Left lobe of liver (tissue), 2 donors: ENCODE data around the gene CEP85. TPM values are rescaled to one million over a fixed set of nuclear protein-coding genes. Genes with fewer than 3 reads are reported as not detected.
A peak's percentile ranks its signal among the peaks of the same experiment; 100 is the strongest.
"Not testable (repeated sequence)": the region's sequence is repeated elsewhere in the genome, so short reads cannot be mapped to it uniquely, and the experiment has no call there.

Source experiments
- ATAC-seq: fragments of 200-7000 bp; cut with Tn5 transposase; one replicate; pipeline ENCODE4 v1.9.1; 2020; ENCODE audit warnings: mild to moderate bottlenecking, moderate library complexity
- DNase-seq: peaks from one replicate; pipeline ENCODE4 v3.0.0-alpha.2; 2020; ENCODE audit warnings: low spot score
- total RNA-seq: library from RNA; stranded (reverse); gene quantifications from one replicate; pipeline ENCODE4 v1.2.1, GENCODE V29; 2021
- donor health status: DM: no; HTN: no; CAD: no; lungs with moderate emphysema.
- donor health status: DM: no; HTN: yes; CAD: no.

CEP85 gene
- total RNA-seq, 1 donor from 2014 or later: 5.5 TPM

DNA sequence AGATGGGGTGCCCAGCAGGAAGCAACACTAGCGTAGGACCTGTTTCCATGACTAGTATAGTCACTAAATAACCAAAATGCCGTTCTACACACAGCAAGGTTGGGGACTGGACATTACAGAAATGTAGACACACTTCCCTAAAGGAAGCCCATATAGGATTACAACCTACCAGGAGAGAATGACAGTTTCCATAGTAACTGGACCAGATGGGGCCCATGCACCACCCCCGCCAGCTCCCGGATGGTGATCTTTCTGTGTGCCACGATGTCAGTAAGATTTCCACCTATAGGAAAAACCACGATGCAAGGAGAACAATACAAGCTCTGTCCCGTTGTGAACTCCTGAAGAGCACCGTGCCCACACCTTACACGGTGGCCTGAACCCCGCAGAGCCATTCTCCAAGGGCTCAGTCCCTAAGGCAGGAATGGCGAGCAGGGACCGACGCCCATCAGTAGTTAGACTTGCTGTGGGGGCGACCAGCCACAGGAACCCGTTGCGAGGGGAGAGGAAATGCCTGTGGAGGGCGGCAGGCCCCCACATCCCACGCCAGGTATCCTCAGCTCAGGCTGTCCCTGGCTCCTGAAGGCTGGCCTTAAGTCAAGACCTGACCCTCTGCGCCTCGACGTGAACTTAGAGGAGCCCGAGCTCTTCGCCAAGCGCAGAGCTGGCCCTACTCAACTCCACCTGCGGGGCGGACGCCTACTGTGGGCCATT, 13.6 kb upstream of the CEP85 start:
- no peak for ATAC-seq

DNA sequence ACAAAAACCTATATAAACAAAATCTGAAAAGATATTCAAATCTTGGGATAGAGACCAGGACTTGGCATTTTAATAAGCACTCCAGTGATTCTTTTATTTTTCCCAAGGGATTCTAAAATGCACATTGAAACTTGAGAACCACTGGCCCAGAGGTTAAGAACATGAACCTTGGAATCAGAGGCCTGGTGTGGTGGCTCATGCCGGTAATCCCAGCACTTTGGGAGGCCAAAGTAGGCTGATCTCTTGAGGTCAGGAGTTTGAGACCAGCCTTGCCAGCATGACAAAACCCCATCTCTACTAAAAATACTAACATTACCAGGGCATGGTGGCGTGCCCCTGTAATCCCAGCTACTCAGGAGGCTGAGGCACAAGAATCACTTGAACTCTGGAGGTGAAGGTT, 12.9 kb upstream of the CEP85 start:
- ATAC-seq (no peak), DNase-seq (no peak)

More for the DNA sequence above, 13.6 kb upstream of the CEP85 start:
- no peak for DNase-seq

DNA sequence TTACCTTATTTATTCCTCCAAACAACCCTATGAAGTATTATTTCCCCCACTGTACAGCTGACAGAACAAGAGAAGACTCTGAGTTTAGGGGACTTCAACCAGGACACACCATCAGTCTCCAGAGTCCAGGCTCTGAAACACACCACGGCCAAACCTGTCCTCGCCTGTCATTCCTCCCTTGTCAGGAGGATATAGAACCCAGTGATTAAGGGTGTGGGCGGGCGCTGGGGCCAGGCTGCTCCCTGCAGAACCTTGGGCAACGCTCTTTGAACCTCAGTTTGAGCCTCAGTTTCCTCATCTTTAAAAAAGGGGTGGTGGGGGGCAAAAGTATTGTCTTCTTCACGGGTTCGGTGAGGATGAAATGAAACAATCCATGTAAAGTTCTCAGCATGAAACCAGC, 9.4 kb upstream of the CEP85 start:
- DNase-seq (no peak), ATAC-seq (no peak)

DNA sequence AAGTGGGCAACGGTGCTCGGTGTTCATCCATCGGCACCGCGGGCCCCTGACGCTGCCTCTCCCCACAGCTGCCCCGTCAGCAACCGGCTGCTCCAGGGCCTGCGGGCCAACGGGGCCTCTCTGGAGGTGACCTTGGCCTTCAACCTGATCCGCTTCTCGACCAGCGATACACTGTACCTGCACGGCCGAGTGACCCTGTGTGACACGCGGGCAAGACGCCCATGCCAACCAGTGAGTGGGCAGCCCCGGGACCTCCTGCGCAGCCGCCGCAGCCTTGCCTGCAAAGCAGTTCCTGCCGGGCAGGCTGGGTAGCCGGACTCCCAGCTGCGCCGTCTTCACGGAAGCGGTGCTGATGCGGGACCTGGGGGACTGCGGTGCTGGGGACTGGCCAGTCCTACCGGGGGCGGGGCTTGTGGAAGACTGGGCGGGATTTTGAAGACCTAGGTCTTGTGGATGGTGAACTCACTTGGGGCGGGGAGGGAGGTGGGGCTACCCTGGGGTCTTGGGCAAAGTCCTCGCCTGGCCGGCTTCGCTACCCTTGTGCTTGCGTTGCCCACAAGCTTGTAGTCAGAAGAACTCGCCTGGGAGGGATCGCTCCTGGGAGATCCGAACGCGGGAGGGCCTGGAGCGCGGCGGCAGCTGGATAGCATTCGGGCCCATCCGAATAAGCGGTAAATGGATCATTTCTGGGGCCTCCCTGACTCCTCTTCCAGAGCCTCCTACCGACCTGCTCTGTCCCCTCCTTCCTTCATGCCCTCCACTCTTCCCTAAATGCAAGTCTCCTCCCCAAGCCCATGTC, 8.8 kb upstream of the CEP85 start:
- ATAC-seq: peak; percentile 95
- peak; percentile 95 for DNase-seq

DNA sequence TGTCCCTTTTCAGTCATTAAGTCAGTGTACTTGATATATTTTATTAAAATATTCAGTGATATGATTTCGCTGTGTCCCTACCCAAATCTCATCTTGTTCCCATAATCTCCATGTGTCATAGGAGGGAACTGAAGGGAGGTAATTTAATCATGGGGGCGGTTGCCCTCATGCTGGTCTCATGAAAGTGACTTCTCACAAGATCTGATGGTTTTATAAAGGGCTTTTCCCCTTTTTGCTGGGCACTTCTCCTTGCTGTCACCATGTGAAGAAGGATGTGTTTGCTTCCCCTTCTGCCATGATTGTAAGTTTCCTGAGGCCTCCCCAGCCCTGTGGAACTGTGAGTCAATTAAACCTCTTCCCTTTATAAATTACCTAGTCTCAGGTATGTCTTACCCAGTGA, 3.3 kb upstream of the CEP85 start:
- ATAC-seq, DNase-seq: not testable (repeated sequence)

DNA sequence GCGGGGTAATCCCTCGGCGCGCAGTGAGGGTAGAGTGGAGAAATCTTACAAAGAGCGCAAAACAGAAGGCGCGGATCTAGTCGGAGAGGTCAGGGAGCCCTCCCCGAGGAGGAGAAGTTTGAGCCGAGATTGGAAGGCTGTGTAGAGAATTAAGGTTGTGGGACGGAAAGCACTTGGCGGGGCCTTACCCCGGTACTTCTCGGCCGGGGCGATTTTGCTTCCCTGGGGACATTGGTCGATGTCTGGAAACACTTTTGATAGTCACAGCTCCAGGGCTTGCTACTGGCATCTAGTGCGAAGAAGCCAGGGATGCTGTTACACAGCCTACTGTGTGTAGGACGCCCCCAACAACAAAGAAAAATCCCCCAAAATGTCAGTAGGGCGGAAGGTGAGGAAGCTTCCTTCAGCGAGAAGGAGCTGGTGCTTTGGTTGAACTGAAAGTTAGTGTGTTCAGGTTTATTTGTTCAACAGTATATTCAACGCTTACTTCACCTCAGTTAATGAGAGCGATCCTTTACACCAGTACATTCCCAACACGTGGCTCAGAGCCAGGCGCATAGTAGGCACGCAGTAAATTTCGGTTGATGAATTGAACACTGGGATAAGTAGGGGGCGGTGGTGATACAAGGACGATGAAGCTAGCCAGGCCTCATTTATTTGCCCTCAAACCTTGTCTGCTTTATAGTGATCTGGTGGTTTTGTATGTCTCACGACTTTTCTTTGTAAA, 807 bp downstream of the CEP85 start:
- ATAC-seq (peak; percentile 3), DNase-seq (no peak)

DNA sequence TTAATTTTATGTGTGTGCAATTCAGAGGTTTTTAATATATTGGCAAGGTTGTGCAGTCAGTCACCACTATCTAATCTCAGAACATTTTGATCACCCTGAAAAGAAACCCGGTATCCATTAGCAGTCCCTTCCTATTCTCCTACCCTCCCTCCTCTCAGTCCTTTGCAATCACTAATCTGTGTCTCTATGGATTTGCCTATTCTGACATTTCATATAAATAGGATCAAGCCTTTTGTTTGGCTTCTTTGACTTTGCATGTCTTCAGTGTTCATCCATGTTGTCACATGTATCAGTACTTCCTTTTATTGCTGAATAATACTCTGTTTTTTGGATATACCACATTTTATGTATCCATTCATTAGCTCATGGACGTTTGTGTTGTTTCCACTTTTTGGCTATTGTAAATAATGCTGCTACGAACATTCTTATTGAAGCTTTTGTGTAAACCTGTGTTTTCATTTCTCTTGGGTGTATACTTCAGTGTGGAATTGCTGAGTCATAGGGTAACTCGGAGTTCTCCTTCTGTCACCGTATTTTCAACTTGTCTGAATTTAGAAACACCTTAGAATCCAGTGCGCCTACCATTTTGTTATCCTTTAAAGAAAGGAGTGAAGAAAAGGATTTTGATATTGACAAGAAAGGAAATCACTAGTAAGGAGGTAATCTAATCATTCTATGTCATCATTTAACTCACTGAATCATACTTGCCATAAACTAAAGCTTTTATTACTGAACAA, 3.4 kb downstream of the CEP85 start:
- DNase-seq: no peak
- no peak for ATAC-seq

DNA sequence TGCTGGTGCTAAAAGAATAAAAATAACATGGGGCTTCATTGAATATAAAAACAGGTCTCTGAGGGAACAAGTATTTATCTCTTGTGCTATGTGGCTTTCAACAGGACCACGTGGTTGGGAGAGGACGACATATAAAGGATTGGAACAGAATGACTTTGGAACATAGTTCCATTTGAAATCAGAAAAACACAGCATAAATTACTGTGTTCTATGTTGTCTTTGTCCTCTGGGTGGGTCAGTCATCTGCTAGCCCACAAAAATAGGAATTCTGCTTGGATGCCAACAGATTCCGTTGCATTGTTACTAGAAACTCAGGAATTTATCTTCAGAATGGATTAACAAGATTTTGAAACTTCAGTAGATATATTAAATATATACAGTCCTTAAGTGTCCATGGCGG, 5.9 kb downstream of the CEP85 start:
- ATAC-seq (no peak), DNase-seq (no peak)

DNA sequence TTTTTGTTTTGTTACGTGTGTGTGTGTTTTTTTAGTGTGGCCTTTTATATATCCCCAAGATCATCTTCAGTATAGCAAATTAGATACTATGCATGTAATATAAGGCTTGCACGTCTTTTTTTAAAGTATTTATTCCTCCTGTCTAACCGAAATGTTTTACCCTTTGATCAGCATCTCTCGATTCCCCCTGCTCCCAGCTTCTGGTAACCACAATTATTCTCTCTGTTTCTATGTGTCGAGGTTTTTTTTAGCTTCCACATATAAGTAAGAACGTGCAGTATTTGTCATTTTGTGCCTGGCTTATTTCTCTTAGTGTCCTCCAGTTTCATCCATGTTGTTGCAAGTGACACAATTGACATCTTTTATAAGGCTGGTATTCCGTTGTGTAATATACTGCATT, 18.7 kb downstream of the CEP85 start:
- ATAC-seq: no peak
- no peak for DNase-seq

DNA sequence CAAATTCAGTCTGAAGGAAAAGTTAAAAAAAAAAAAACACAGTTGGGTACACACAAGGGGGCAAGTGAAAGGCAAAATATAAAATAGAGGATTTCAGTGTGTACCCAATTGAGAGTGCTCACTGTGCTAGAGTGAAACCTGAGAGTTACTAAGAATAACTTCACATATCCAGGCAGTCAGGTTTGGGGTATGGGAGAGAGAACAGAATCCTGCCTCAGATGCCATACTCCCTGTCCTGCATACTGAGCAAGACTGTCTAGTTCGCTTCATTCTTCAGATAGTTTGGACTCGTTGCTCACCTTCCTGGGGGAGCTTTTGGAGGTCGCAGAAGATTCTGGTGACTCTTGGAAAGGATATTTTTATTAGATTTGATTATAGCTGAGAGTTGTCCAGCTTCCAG, 20.4 kb downstream of the CEP85 start:
- ATAC-seq (no peak), DNase-seq (no peak)

DNA sequence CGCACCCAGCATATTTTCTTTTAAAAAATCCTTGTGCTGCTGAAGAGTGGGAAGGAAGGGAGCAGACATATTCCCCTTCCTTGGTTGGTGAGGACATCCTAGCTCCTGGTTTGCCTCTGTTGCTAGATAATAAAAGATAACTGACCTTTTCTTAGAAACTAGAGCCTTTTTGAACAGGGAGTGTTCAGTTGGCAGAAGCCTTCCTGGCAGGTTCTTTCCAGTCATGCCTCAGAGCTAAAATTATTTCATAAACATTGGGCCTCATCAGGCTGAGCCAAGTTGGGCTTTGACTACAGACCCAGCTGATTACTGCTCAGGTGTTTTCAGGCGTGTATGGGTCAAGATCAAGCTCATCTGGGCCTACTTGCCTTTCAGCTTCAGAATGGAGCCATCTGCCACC, 23.2 kb downstream of the CEP85 start:
- no peak for ATAC-seq
- DNase-seq: no peak

DNA sequence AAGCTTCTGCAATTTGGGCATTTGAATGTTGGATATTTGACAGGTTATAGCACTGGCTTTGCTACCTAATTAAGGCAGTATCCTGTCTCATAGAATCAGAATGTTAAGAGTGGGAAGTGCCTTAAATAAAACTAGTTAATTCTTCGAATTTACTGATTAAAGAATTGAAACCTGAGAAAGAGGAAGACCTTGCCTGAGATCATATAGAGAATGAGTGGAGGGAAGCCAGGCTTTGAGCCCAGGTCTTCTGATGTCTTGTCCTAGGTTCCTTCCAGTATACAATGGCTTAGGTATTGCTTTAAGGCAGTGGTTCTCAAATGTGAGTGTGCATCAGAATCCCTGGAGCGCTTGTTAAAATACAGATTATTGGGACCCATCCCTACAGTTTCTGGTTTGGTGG, 25.0 kb downstream of the CEP85 start:
- no peak for DNase-seq
- ATAC-seq: no peak

DNA sequence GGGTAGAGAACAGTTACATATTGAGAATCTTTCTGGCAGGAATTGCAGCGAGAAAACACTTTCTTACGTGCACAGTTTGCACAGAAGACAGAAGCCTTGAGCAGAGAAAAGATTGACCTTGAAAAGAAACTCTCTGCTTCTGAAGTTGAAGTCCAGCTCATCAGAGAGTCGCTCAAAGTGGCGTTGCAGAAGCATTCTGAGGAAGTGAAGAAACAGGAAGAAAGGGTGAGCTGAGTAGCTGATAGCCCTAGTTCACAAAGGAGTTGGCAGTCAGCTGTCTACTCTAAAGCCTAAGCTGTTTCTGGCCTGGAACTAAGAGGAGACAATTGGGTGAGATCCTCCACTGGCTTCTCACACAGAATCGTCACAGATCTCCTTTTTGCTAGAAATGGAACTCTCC, 25.6 kb downstream of the CEP85 start:
- DNase-seq (no peak), ATAC-seq (peak; percentile 23)

DNA sequence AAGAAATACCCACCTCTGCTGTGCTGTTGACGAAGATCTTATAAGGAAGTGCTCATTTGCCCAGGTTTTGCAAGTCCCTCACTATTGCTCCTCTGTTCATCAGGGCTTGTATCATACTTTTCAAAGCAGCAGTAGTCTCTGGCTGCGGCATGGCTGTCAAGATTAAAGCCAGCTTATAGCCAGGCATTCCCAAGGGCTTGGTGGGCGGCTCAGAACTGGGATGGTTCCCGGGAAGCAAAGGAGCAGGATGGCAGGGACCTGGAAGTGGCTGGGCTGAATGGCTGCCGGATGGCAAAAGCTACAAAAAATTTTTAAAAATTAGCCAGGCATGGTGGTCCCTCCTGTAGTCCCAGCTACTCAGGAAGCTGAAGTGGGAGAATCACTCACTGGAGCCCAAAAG, 29.2 kb downstream of the CEP85 start:
- ATAC-seq: no peak

DNA sequence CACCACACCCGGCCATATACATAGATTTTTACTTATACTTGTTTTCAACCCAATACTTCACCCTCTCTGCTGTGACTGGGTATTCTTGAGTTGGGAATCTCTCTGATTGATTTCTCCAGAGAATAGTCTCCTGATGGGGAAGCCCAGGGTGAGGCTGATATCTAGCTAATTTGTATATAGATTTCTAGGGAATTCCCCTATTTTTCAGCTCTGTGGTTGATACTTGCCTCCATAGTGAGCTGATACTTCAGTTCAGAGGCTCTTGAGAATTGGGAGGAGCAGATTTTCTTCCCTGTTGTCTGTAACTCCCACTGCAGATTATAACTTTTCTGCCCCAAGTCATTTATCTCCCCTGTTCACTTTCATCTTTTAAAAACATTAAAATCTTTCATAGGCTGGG, 31.4 kb downstream of the CEP85 start:
- DNase-seq (no peak), ATAC-seq (no peak)

More for the DNA sequence above, 29.2 kb downstream of the CEP85 start:
- no peak for DNase-seq

DNA sequence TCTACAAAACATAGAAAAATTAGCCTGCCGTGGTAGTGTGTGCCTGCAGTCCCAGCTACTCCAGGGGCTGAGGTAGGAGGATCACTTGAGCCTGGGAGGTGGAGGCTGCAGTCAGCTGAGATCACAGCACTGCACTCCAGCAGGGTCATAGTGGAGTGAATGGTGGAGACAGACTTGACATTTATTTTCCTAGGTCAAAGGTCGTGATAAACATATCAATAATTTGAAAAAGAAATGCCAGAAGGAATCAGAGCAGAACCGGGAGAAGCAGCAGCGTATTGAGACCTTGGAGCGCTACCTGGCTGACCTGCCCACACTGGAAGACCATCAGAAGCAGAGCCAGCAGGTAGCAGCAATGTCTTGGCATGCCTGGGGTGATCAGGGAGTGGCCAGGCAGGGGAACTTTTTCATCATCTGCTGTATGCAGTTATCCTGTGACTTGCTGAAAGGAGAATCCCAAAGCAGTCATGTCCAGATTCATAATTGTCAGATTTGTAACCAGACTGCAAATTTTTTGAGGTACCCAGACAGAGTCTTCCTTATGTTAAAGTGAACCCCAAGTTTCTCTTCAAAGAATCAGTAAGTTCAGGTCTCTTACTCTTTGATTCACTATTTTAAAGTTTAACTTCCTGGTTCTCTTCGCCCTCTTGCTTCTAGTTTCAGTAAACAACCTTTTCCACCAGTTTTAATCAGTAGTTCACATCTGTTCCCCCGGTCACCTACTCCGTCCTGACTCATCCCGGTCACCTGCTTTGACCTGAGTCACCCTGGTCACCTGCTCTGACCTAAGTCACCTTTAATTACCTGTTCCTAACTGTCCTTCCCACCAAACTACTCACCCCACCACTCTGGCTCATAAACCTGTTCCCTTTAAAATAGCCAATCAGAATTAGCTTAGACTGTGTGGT, 34.5 kb downstream of the CEP85 start:
- no peak for DNase-seq
- ATAC-seq: no peak

DNA sequence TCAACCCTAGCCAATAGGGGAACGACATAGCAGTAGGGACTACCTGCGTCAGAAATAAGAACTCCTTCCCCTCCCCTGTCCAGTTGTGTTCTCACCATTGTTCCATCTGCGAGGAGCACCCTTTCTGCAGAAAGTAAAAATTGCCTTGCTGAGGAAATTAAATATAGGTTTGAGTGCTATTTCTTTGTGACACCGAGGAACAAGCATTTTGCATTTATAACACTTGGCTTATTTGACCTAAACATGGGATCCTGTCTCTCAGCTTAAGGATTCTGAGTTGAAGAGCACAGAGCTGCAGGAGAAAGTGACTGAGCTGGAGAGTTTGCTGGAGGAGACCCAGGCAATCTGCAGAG, 35.2 kb downstream of the CEP85 start:
- DNase-seq: no peak

DNA sequence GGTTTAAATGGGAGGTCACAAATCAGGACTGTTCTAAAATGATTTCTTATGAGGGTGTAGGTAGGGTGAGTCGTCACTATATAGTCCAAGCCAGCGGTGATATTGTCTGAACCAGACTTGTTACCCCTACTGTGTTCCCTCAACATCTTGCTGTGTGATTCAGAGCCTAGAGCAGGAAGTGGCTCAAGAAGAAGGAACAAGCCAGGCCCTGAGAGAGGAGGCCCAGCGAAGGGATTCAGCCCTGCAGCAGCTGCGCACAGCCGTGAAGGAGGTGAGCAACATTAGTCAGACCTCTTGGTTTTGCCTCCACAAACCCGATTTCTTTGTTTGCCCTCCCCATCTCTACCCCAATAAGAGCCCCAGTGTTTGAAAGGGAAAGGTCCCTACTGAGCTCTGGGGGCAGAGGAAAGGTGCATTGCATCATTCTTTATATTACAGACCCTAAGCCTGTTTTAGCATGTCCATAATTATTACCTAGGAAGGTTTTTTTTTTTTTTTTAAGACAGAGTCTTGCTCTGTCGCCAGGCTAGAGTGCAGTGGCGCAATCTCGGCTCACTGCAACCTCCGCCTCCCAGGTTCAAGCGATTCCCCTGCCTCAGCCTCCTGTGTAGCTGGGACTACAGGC, 40.9 kb downstream of the CEP85 start:
- ATAC-seq (no peak), DNase-seq (no peak)

More for the DNA sequence above, 35.2 kb downstream of the CEP85 start:
- ATAC-seq: no peak

DNA sequence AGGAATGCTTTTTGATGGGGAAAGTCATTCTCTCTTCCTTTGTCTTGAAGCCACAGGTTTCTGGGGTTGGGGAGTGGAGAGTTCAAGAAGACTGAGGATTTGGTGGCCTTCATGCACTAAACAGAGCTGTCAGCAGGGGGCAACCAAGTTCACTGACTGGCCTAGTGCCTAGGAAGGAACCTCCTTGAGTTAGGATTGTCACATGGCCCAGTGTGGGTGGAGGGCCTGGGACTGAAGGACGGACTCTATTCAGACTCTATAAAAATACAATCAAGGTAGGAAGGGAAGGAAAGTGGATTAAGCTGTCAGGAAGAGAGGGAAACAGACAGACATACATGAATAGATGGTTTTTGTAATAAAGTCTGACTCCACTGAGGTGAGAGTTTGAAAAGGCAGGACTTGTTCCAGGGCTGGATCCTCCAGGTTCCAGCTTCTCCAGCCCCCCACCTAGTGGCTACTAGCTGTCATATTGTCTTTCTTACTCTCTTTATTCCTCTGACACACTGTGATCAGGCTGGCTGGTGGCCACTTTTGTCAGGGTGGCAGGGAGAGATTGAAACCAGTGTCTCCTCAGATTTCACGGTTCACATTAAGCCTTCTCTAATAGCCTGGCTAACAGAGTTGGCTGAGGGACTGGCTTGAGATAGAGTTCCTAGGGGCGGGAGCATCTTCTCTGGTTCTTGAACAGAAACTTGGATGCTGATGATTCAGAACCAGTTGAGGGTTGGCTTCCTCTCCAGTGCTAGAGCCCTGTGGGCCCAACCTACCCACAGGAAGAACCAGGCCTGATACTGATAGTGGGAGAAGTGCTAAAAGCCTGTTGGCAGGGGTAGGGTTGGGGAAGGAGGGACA, 41.8 kb downstream of the CEP85 start:
- ATAC-seq (peak; percentile 66), DNase-seq (peak; percentile 81)
